A673 (cell line): ENCODE results near the gene MICB. TPM values are rescaled to one million over a fixed set of nuclear protein-coding genes. Genes with fewer than 3 reads are reported as not detected.

ENCODE experiments used
- BruUV-seq: library from RNA; stranded (reverse); fragments of 400-500 nt; replicated peaks from 2 replicates; lab custom pipeline; 2021; lab: Mats Ljungman, UMichigan
- CTCF ChIA-PET: fragments of 300-600 bp; sonication (Branson Sonifier 250); formaldehyde crosslinking; loops from one replicate; lab custom pipeline; 2022; ENCODE audit warnings: antibody characterized with exemption; lab: Charles Lee
- POLR2A ChIA-PET: fragments of 300-600 bp; sonication (Branson Sonifier 250); formaldehyde crosslinking; loops from one replicate; lab custom pipeline; 2022; ENCODE audit warnings: antibody characterized with exemption; ENCODE audit not compliant: low non-redundant PET; lab: Charles Lee
- DNase-seq: peaks from one replicate; pipeline ENCODE4 v3.0.0-alpha.2; 2015; ENCODE audit warnings: low spot score
- H3K27ac ChIP-seq: fragments of 200-600 bp; sonication (generic); 2 replicates; pipeline ENCODE4 v1.5.1; 2016; ENCODE audit warnings: mixed run types, low read depth, mild to moderate bottlenecking, mixed read lengths, antibody characterized with exemption, low read length; ENCODE audit not compliant: poor library complexity, severe bottlenecking
- H3K27me3 ChIP-seq: fragments of 200-600 bp; sonication (generic); replicated peaks from 2 replicates; pipeline ENCODE4 v1.6.1; 2017; ENCODE audit warnings: mixed run types, low read depth, mild to moderate bottlenecking, mixed read lengths, antibody characterized with exemption, low read length; ENCODE audit not compliant: insufficient read depth, poor library complexity
- H3K36me3 ChIP-seq: fragments of 200-600 bp; sonication (generic); 2 replicates; pipeline ENCODE4 v1.6.1; 2016; ENCODE audit warnings: mixed run types, mild to moderate bottlenecking, mixed read lengths, antibody characterized with exemption, low read length; ENCODE audit not compliant: insufficient read depth, poor library complexity, severe bottlenecking
- H3K4me1 ChIP-seq: fragments of 200-600 bp; sonication (generic); 2 replicates; pipeline ENCODE4 v1.6.1; 2017; ENCODE audit warnings: mixed run types, mild to moderate bottlenecking, mixed read lengths, antibody characterized with exemption, low read length; ENCODE audit not compliant: insufficient read depth, poor library complexity, severe bottlenecking
- H3K4me3 ChIP-seq: fragments of 200-600 bp; sonication (generic); 2 replicates; pipeline ENCODE4 v1.5.1; 2016; ENCODE audit warnings: low read depth, mixed run types, mild to moderate bottlenecking, mixed read lengths, low read length; ENCODE audit not compliant: poor library complexity, severe bottlenecking
- H3K9me3 ChIP-seq: fragments of 200-600 bp; sonication (generic); 2 replicates; pipeline ENCODE4 v1.6.1; 2016; ENCODE audit warnings: mixed run types, low read depth, mild to moderate bottlenecking, mixed read lengths, antibody characterized with exemption, low read length; ENCODE audit not compliant: poor library complexity, severe bottlenecking
- CTCF ChIP-seq: fragments of 300-800, 200-600 bp; sonication (generic); conservative IDR thresholded peaks from 2 replicates; pipeline ENCODE4 v1.5.1; 2017; ENCODE audit warnings: low read depth, mild to moderate bottlenecking, antibody characterized with exemption, low read length, moderate library complexity, mixed read lengths
- EZH2 ChIP-seq: fragments of 200-600 bp; sonication (generic); IDR thresholded peaks from 2 replicates; pipeline ENCODE4 v1.6.1; 2017; ENCODE audit warnings: borderline replicate concordance, low read depth, mild to moderate bottlenecking, mixed read lengths, antibody characterized with exemption, low read length; ENCODE audit not compliant: poor library complexity, severe bottlenecking
- intact Hi-C: fragments of 100-400 bp; cut with micrococcal nuclease; formaldehyde crosslinking; loops from one replicate; pipeline ENCODE4 v1.10.0; 2022; ENCODE audit not compliant: unreplicated experiment
- total RNA-seq: library from RNA; stranded (reverse); gene quantifications from 2 replicates; pipeline ENCODE4 v1.2.3, GENCODE V29; 2021

Gene MICB
- total RNA-seq, 1 experiment from 2014 or later = 12.7 TPM

GRCh38 chr6:31467151-31467550 is 30.8 kb upstream of the MICB start:
- no TSS peak for BruUV-seq

DNA sequence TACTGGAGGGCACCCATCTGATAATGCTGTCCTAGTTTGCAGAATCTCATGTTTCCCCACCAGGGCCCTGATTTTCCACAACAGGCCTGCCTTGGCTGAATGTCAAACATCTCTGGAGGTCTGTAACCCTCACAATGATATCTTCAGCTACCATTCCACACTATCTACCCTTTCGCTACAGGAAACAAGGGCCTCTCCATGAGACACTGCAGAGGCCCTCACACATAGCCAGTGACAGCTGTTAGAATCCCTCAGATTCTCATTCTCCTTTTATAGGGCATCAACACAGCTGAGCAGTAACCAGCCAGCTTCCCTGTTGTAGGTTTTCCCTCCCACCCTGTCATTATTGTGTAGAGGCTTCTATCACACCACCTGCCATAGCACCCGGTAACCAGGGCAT is 29.6 kb upstream of the MICB start:
- Histone ChIP-seq H3K4me1 (no peaks in the 10 kb centered on the region), H3K27me3 (no peaks in the 10 kb centered on the region), H3K27ac (no peak overlapping the region), H3K36me3 (no peaks in the 10 kb centered on the region), H3K9me3 (no peaks in the 10 kb centered on the region), H3K4me3 (no peak overlapping the region)
- intact Hi-C loops = no loop called here
- DNase-seq = no peak
- CTCF ChIA-PET = no interaction called here
- no peak for TF ChIP-seq CTCF
- TF ChIP-seq EZH2 = no peak
- POLR2A ChIA-PET = no interaction called here
- BruUV-seq = no TSS peak

More at GRCh38 chr6:31467151-31467550, 30.8 kb upstream of the MICB start:
- no peak for DNase-seq
- Histone ChIP-seq H3K27ac (no peak overlapping the region), H3K36me3 (no peaks in the 10 kb centered on the region), H3K4me3 (no peak overlapping the region), H3K9me3 (no peaks in the 10 kb centered on the region), H3K27me3 (peaks cover 6% of the 10 kb centered on the region), H3K4me1 (no peaks in the 10 kb centered on the region)
- POLR2A ChIA-PET = no interaction called here
- no peak for TF ChIP-seq CTCF
- TF ChIP-seq EZH2 = no peak
- CTCF ChIA-PET = no interaction called here
- intact Hi-C loops = no loop called here

DNA sequence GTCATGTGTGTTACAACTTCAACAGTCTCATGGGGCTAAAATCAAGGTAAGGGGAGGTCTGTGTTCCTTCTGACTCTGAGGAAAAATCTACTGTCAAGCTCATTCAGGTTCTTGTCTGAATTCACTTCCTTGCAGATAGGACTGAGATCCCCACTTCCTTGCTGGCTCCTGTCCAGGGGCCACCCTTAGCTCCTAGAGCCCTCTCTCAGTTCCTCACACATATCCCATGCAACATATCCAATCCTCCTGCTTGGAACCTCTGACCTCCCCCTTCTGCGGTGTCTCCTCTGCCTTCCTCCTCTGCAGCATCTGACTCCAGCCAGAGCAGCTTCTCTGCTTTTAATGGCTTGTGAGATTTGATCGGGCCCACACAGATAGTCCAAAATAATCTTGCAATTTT is 27.1 kb upstream of the MICB start:
- BruUV-seq = no TSS peak
- Histone ChIP-seq H3K36me3 (no peaks in the 10 kb centered on the region), H3K4me3 (no peak overlapping the region), H3K4me1 (no peaks in the 10 kb centered on the region), H3K27ac (no peak overlapping the region), H3K9me3 (no peaks in the 10 kb centered on the region), H3K27me3 (no peaks in the 10 kb centered on the region)
- intact Hi-C loops = no loop called here
- TF ChIP-seq EZH2 (no peak), CTCF (no peak)
- POLR2A ChIA-PET = no interaction called here
- DNase-seq = no peak
- CTCF ChIA-PET = no interaction called here
